ENCODE data around the gene GSTA4.

DNA sequence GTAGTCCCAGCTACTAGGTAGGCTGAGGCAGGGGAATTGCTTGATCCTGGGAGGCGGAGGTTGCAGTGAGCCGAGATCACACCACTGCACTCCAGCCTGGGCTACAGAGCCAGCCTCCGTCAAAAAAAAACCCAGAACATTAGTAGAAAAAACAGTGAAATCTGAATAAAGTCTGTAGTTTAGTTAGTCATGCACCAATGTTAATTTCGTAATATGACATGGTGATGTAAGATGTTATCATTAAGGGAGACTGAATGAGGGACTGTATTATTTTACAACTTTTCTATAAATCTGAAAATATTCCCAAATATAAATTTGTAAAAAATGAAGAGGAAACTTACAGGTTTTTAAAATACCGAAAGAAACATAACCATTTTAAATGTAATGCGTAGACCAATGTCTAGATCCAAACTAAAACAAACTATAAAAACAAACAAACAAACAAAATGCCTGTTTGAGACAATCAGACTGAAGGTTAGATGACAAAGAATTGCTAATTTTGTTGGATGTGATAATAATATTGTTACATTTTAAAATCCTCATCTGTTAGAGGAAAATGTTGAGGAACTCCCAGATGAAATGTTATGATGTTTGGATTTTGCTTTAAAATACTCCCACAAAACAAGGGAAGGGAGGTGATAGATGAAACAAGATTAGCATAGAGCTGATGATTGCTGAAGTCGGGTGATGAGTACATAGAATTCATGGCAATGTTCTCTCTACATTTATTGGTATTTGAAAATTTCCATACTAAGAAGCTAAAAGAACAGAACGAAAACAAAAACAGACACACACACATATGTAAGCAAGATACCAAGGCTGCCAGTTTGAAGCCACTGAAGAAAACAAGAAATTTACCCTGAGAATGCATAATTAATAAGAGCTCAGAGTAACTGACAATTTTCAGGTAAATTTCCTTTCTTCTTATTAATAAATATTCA, 1.8 kb downstream of the GSTA4 start:
- TF ChIP-seq, protein P1, sequence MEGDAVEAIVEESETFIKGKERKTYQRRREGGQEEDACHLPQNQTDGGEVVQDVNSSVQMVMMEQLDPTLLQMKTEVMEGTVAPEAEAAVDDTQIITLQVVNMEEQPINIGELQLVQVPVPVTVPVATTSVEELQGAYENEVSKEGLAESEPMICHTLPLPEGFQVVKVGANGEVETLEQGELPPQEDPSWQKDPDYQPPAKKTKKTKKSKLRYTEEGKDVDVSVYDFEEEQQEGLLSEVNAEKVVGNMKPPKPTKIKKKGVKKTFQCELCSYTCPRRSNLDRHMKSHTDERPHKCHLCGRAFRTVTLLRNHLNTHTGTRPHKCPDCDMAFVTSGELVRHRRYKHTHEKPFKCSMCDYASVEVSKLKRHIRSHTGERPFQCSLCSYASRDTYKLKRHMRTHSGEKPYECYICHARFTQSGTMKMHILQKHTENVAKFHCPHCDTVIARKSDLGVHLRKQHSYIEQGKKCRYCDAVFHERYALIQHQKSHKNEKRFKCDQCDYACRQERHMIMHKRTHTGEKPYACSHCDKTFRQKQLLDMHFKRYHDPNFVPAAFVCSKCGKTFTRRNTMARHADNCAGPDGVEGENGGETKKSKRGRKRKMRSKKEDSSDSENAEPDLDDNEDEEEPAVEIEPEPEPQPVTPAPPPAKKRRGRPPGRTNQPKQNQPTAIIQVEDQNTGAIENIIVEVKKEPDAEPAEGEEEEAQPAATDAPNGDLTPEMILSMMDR (IDR thresholded peaks at IDR 0.05) = no peak
- TF ChIP-seq POLR2A (IDR thresholded peaks at IDR 0.05) (no peak), EP300 (IDR thresholded peaks at IDR 0.05) (no peak)
